HG02852 (cell line): Measurements from ENCODE around the gene GRK3.

Source experiments
- ATAC-seq: cut with Tn5 transposase; IDR thresholded peaks from one replicate; pipeline ENCODE4 v1.9.1; 2021; ENCODE audit warnings: mild to moderate bottlenecking, moderate library complexity; ENCODE audit not compliant: unreplicated experiment

GRK3 gene

DNA sequence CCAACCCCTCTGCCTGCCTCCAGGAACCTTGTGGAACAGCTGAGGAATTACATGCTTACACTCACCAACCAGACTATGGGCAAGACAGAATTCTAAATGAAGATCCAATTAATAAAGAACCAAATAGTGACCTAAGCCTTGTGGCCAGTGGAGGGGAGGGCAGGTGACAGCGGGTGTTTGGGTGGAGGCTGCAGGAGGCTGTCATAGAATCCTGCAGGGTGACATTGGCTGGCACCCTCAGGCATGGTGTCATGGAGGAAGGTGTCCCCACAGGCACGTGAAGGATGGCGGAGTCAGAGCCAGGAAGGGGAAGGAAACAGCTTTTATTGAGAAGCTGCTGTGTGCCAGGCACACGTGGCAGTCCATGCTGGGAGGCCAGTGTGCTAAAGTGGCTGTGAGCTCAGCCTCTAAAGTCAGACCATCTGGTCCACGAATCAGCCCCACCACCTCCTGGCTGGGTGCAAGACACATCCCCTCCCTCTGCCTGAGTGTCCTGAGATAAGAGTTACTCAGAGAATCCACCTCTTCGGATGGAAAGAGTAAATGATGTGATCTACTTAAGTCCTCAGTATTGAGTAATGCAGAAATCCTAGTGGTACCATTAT is 186.2 kb downstream of the GRK3 start:
- no peak for ATAC-seq

GRCh38 chr22:25751174-25751581 is 186.7 kb downstream of the GRK3 start:
- no peak for ATAC-seq

DNA sequence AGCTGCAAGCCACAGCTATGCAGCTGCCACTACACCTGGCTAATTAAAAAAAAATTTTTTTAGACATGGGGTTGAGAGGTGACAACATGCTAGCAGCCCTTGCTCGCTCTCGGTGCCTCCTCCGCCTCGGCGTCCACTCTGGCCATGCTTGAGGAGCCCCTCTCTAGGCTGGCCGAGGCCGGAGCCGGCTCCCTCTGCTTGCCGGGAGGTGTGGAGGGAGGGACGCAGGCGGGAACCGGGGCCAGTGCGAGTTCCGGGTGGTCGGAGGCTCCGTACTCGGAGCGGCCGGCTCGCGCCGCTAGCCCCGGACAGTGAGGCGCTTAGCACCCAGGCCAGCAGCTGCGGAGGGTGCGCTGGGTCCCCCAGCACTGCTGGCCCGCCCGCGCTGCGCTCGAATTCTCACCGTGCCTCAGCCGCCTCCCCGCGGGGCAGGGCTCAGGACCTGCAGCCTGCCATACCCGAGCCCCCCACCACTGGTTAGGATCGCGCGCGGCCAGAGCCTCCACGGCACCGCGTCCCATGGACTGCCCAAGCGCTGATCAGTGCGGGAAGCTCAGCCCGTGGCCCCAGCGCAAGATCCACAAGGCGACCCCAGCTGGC is 188.2 kb downstream of the GRK3 start:
- ATAC-seq = no peak

- no peak for ATAC-seq
Measured at GRCh38 chr22:25753252-25753651, 188.8 kb downstream of the GRK3 start.

GRCh38 chr22:25754527-25755202 is 190.2 kb downstream of the GRK3 start:
- no peak for ATAC-seq

- no peak for ATAC-seq
Measured at GRCh38 chr22:25757686-25758085, 193.2 kb downstream of the GRK3 start.

DNA sequence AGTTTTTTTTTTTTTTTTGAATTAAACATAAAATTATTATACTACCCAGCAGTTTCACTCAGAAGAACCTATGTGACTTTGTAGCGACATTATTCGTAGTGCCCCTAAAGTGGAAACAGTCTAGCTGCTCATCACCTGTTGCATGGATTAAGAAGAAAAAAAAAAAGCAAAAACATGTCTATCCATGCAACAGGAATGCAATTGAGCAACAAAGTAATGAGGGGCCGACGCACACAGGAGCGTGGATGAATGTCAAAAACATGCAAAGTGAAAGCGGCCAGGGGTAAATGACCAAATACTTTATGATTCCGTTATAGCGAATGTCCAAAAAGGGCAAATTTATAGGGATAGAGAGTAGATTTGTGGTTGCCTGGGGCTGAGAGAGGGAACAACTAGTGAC is 193.8 kb downstream of the GRK3 start:
- ATAC-seq = no peak

DNA sequence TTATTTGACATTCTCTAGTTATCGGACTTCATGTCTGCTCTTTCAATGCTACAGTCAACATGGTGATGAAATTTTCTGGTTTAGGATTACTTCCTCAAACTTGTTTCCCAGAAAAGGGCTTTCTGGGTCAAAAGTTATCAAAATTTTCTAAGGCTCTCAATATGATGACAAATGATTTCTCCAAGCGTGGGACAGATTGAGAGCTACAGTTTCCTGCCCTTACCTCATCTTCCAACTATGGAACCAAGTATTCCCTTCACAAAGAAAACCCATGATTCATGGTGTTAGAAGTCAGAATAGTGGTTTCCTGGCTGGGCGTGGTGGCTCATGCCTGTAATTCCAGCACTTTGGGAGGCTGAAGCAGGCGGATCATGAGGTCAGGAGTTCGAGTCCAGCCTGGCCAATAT is 195.4 kb downstream of the GRK3 start:
- ATAC-seq = no peak

DNA sequence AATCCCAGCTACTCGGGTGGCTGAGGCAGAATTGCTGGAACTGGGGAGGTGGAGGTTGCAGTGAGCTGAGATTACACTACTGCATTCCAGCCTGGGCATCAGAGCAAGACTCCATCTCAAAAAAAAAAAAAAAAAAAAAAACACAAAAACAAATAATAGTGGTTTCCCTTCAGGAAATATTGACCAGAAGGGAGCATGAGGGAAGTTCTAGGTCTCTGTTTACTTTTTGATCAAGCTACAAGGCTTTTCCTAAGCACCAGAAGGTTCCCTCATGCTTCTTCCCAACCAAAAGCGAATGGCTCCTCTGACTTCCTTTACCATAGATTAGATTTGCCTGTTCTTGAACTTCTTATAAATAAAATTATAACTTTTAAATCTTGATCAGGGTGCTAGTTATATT is 195.8 kb downstream of the GRK3 start:
- no peak for ATAC-seq

DNA sequence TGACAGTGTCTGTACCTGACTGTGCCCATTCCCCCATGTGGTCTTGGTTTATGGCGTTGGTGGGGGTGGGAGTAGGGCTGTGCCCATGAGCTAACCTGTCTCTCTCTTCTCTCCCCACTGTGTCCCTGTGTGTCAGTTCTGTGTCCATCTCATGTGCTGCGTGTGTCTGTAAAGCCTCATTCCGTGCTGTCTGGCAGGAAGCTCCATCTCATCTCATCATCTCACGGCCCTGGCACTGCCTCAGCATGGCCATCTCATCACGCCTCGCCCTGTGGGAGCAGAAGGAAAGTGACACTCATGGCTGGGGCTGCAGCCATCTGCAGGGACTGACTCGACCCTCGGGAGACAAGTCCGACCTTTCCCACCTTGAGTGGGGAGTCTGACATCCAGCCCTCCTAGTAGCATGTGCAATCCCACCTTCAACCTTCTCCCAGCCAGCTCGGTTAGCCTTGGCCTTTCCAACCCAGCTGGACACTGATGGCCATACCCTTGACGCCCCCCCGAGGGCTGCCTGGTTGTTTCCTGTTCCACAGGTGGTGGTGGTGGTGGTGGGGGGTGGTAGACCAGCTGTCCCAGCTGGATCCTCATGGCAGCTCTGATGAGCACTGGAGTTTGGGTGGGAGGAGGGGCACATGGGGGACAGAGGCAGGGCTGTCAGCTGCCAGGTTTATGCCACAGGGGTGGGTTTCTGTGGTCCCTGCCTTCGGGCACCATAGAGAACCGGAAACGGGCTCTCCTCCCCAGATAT is 196.5 kb downstream of the GRK3 start:
- ATAC-seq = no peak

DNA sequence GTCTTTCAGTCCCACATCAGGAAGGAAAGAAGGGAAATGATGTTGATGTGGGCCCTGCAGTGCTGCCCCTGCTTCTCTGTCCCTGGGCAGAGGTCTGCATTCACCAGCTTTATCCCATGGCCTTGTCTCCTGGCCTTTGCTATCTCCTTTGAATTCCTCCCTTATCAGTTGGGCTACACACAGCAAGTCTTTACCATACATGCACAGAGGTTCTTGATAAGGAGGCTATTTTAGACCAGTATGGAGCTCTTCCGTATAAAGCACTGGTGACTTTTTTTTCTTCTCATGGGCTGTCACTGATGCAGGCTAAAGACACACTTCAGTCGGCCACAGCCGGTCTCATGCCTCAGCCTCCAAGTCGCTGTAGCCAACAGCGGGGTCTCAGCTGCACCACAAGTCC is 197.7 kb downstream of the GRK3 start:
- no peak for ATAC-seq

DNA sequence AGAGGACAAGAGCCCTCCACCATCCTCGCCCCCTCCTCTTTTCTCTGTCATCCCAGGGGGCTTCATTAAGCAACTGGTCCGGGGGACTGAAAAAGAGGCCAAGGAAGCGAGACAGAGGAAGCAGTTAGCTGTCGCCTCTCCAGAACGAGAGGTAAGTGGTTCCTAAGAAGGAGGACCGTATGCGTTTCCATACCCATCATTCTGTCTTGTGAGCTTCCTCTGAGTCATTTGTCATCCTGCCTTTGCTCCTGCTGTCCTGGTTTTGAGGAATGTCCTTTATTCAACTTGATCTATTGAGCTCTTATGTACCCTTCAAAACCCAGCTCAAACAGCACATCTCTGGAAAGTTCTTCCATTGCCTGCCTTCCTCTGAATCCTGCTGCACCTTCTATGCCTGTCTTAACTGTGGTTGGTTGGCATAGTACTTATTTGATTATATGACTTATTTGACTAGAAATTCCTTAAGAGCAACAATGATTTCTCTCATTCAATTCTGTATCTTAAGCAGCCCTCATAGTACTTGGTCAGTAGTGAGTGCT is 198.8 kb downstream of the GRK3 start:
- ATAC-seq = no peak

DNA sequence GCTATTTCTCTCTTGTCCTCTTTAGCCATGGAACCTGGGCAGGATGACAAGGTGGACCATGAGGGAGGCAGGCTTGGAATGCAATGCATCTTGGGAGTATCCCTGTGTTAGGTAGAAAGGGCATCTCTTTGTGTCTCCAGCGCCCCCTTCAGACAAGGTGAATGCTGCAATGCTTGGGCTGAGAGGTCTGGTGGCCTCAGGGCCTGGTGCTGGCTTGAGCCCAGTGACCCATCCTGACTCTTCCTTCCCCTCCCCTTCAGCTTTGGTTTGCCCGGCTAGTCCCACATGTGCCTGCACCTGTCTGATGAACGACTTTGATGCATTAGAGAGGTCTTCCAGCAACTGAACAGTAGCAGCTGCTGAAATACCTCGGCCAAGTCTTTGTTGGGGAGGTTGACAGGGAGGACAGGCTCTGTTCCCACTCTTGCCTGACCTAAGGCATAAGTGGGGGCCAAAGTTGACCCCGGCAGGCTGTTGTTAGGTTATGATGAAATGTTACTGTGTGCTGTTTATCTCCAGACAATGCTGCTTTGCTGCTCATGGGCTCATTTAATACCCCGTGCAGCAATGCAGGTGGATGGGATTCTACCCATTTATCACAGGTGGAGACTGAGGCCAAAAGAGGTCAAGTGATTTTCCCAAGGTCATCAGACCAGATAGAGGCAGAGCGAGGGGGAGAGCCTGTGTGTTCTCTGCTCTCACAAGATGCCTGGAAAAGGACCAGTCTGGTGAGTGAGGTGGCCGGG is 200.0 kb downstream of the GRK3 start:
- ATAC-seq = no peak

DNA sequence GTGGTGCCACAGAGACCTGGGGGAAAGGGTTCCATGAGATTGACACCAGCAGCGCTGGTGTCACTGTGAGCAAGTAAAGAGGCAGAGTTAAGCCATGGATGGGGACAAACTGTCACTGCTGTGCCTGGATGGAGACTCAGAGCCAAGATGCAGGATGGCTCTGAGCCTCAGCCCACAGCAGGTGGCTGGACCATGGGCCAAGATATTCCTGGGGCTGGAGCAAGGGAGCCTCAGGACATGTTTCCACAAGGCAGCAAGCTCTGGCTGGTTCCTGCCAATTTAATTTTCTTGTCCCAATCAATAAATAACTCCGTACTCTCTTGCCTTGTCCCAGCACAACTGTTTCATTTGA is 200.5 kb downstream of the GRK3 start:
- no peak for ATAC-seq

DNA sequence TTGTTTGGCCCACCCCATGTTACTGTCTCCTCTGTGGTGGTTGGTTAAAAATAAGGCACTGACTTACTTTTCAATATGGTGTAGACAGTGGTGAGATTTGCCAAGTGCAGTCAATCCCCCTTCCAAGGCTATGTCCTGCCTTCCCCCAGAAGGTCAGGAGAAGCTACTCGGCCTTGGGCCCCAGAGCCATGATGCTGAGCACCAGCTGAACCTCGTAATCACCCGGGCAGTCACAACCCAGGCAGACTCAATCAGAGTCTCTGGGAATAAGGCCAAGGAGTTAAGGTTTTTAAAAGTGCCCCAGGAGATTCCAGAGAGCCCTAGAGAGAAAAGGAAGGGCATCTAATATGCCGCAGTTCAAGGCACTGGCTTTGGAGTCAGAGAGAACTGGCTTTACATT is 201.3 kb downstream of the GRK3 start:
- ATAC-seq = no peak

- ATAC-seq = no peak
Measured at GRCh38 chr22:25766418-25766817, 201.9 kb downstream of the GRK3 start.

- no peak for ATAC-seq
Measured at GRCh38 chr22:25770333-25770732, 205.9 kb downstream of the GRK3 start.

- ATAC-seq = no peak
Measured at GRCh38 chr22:25772288-25772687, 207.8 kb downstream of the GRK3 start.

DNA sequence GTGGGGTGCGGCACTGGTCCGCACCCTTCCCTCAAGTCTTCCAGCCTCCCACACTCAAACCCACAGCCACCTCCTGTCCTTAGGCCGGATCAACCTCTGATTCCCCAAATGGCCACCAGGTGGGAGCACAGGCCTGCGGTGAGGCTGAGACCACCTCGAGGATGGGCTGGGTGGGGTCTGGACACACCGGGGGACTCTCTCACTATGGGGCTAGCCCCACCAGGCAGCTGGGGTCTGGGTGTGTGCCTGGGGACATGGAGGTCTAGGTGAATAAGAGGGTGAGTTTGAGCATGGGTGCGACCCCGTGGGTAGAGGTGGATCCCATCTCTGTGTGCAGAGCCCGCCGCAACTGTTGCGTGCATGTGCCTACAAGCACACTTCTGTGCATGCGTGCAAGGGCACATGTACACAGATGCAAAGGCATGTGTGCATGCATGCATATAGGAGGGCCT is 210.1 kb downstream of the GRK3 start:
- ATAC-seq = no peak

GRCh38 chr22:25775531-25775930 is 211.1 kb downstream of the GRK3 start:
- ATAC-seq = no peak

DNA sequence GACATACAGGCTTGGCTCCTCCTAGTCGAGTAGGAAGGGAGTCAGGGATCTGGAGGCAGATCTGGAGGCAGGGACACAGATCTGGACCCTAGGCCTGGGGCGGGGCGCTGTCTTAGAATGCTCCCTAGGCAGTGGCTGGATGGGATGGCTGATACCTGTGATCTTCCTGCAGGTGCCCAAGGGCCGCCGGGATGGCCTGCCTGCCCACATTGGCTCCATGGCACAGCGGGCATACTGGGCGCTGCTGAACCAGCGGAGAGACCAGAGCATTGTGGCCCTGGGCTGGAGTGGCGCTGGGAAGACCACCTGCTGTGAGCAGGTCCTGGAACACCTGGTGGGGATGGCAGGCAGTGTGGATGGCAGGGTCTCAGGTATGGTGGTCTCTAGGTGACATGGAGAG is 212.9 kb downstream of the GRK3 start:
- ATAC-seq = no peak
